ENCODE data around the gene ABHD13.

GRCh38 chr13:108263621-108264355 is 45.6 kb downstream of the ABHD13 start:
- no peak for TF ChIP-seq POLR2A (IDR thresholded peaks at IDR 0.05)
- TF ChIP-seq POLR2AphosphoS5 (IDR thresholded peaks at IDR 0.05), result no peak

Data from gastroesophageal sphincter (tissue), 2 donors.